Keratinocyte (primary cell): ENCODE results near the gene HEXIM1.

Source experiments
- EZH2 ChIP-seq: IDR thresholded peaks from one replicate; pipeline ENCODE4 v1.6.1; 2012; ENCODE audit warnings: inconsistent platforms, mild to moderate bottlenecking, low read length, moderate library complexity
- TF ChIP-seq, protein P1 (sequence below), 3 experiments: IDR thresholded peaks in 1 of 3; conservative IDR thresholded peaks in 1 of 3; optimal IDR thresholded peaks in 1 of 3; 2 replicates in 2 of 3; 3 replicates in 1 of 3; pipeline versions ENCODE3 to v1.5.1; 2011; ENCODE audit warnings: low read length in 3 of 3, mild to moderate bottlenecking in 3 of 3, moderate library complexity in 2 of 3, control low read depth in 1 of 3, inconsistent platforms in 1 of 3; ENCODE audit not compliant: insufficient read depth in 2 of 3; ENCODE audit errors: extremely low read depth in 1 of 3

DNA sequence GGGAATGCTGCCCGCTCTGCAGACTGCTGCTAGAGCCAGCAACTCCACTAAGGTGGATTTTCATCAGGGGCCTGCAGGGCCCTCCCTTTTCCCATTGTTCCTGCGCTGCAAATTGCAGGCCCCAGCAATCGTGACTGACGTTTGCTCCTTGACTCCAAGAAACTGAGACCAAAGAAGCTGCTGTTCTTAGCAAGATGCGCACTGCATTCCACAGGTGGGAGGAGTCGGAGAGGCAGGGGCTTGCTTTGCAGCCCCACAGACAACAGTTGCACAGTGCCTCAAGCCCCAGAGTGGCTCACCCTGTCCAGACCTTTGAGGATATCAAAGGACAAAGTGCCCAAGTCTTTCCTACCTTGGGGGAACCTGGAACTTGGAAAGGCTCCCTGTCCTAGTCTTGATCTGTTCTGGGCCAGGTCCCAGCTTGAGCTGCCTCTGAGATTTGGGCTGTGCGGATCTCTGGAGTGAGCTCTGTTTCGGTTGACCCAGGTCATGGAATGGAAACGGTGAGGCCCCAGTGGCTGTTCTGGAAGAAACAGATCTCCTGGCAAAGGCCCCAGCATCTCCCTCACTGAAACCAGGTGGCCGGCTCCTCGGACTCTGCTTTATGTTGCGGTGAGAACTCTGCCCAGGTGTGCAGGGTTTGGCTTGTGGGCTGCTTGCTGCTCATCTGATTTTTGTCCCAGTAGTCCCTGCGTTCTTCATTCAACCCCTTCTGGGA, 40.8 kb upstream of the HEXIM1 start:
- TF ChIP-seq, protein P1, sequence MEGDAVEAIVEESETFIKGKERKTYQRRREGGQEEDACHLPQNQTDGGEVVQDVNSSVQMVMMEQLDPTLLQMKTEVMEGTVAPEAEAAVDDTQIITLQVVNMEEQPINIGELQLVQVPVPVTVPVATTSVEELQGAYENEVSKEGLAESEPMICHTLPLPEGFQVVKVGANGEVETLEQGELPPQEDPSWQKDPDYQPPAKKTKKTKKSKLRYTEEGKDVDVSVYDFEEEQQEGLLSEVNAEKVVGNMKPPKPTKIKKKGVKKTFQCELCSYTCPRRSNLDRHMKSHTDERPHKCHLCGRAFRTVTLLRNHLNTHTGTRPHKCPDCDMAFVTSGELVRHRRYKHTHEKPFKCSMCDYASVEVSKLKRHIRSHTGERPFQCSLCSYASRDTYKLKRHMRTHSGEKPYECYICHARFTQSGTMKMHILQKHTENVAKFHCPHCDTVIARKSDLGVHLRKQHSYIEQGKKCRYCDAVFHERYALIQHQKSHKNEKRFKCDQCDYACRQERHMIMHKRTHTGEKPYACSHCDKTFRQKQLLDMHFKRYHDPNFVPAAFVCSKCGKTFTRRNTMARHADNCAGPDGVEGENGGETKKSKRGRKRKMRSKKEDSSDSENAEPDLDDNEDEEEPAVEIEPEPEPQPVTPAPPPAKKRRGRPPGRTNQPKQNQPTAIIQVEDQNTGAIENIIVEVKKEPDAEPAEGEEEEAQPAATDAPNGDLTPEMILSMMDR (optimal IDR thresholded peaks at IDR 0.05 in 1 of 3, IDR thresholded peaks at IDR 0.05 in 1 of 3, conservative IDR thresholded peaks at IDR 0.05 in 1 of 3; ENCODE audit: extremely low read depth in 1 of 3, insufficient read depth in 2 of 3, low read length in 3 of 3), result no peak
- no peak for TF ChIP-seq EZH2
